EL (cell line): Measurements from ENCODE around the gene EFHD2.
A peak's percentile ranks its signal among the peaks of the same experiment; 100 is the strongest.
"Not testable (repeated sequence)": the region's sequence is repeated elsewhere in the genome, so short reads cannot be mapped to it uniquely, and the experiment has no call there.

ENCODE experiments used
- DNase-seq: peaks from one replicate; pipeline ENCODE4 v3.0.0-alpha.2; 2016

Gene EFHD2

DNA sequence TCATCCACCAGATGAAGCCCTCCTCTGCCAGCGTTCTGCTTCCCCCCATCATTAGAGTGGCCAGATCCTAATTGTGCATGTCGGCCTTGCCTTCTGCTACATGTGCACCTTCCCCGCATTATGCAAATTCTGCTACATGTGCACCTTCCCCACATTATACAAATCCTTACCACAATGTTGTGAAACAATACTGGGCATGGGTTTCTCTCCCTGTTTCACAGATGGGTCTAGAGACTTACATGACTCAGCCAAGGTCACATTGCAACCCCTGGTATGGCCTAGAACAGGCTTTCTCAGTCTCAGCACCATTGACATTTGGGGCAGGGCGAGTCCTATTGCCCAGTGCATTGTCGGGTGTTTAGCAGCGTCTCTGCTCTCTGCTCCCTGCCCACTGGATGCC, 45.8 kb downstream of the EFHD2 start:
- peak; percentile 33 for DNase-seq

DNA sequence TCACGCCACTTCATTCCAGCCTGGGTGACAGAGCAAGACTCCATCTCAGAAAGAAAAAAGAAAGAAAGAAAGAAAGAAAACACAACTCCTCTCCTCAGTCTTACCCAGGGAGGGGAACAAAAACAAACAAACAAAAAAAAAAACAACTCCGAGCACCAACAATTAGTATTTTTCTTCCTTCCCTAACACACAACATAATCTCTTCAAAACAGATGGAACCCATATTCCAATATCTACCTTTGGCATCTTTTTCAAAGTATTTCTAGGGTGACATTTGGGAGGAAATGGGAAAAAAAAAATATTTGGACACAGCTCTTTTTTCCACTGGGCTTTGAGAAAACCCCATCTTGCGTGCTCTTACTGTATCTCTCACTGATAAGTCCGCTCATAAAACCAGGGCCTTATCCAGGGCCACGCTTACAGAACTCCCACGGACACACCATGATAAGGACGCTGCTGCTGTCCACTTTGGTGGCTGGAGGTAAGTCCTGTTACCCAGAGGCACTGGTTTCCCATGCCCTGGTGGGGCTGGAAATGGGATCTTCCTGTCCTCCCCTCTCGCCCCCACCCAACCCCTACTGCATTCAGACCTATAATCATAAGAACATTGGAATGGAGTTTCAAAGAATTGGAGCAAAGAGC, 46.7 kb downstream of the EFHD2 start, which contains the start of gene CELA2A:
Gene CELA2A (plus strand): TSS at position 420 of the 642 bp plus-strand sequence. CDS start 22 bp downstream, at position 442.
- no peak for DNase-seq

DNA sequence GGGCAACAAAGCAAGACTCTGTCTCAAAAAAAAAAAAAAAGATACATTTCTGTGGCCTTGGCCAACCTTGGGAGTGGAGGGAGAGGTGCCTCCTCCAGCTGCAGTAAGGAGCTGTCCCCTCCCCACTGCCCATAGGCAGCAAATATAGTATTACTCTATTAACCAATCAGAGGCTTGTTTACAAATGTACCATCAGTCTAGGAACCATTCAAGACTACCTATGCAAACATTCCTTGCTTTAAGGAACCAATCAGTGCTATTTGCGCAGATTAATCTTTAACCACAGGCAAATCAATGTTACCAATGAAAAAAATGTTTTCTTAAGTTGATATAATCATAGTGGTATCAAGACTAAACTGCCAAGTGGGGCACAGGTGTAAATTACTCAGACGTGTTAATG, 47.9 kb downstream of the EFHD2 start:
- DNase-seq, result no peak

DNA sequence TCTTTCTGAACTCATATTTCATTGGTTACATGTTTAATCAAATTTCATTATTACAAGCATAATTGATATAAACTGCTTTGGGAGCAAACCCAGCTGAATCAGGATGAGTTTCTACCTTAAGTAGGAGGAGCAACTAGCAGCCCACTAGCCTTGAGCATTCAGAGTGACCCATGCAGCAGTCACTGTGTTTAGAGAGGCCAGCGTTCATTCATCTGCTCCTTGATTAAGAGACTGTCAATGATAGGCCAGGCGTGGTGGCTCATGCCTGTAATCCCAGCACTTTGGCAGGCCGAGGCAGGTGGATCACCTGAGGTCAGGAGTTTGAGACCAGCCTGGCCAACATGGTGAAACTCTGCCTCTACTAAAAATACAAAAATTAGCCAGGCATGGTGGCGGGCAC, 48.7 kb downstream of the EFHD2 start:
- not testable (repeated sequence) for DNase-seq

DNA sequence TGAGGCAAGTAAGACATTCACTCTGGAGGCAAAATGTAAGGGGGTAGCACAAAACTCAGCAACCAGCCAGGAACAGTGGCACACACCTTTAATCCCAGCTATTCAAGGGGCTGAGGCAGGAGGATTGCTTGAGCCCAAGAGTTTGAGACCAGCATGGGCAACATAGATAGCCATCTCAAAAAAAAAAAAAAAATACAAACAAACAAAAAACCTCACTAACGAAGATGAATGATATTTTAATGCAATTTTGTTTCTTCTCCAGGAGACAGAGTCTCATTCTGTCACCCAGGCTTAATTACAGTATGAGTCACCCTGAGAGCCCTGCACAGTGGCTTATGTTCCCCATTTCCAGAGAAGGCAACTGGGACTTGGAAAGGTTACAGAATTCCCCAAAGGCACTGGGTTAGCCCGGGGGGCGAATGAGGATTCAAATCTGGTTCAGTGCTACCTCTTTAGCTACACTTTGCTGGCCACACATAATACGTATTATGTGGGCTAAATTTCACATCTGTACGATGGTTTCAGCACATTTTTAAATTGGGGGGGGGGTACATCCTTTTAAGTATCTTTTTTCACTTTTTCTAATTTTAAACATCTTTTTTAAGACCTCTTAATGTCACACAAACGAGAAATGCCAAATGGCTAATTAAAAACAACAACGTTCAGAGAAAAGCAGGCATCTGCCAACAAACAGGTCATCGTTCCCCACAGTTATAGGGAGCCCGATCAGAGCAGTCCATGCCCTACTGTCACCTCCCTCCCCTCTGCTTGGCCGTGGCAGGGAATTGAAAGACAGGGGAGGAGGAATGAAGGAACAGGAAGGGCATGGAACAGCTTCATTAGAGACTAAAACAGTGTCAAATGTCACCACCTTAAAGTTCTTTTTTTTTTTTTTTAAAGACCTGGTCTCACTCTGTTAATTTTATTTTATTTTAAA, 50.4 kb downstream of the EFHD2 start:
- DNase-seq, result peak; percentile 66

DNA sequence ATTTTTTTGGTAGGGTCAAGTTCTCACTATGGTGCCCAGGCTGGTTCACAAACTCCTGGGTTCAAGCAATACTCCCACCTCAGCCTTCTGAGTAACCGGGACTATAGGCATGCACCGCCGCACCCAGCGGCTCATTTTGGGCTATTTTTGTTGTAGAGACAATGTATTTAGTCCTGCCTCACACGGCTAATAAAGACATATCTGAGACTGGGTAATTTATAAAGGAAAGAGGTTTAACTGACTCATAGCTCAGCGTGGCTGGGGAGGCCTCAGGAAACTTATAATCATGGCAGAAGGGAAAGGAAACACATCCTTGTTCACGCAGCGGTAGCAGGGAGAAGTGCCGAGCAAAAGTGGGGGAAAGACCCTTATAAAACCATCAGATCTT, 51.0 kb downstream of the EFHD2 start:
- no peak for DNase-seq

DNA sequence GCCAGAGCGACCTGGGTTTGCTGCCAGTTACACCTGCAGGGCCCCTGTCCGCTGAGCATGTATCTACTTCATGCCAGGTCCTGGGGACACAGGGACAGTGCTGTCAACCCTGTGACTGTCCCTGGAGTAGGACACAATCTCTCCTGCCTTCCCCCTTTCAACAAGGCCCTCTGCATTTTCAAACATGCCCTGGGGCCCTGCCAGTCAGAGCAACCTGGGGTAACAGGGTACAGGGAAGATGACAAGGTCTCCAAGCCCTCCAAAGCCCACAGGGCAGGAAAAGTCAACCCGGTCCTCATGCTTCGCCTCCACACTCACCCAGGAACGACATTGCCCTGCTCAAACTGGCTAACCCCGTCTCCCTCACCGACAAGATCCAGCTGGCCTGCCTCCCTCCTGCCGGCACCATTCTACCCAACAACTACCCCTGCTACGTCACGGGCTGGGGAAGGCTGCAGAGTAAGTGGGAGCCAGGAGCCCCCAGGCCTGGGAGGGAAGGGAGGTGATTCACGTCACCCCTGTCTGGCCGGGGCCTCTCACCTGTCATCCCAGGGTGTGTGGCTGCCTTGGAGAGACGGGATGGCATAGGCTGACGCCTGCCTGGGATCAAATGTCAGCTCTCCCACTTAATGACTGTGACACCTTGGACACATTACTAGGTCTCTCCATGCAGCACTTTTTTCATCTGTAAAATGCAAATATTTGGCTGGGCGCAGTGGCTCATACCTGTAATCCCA, 53.5 kb downstream of the EFHD2 start:
- DNase-seq, result not testable (repeated sequence)

DNA sequence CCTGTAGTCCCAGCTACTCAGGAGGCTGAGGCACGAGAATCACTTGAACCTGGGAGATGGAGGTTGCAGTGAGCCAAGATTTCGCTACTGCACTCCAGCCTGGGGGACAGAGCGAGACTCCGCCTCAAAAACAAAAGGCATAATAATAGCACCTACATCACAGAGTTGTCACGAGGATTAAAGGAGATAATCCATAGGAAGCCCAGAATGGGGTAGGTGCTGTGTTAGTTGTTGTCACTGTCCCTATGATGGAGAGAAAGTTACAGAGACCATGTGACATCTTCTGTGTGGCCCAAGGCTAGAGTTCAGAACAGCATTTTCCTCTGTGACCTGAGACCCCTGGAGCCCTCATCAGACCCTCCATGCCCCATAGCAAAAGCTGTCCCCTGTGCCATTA, 54.2 kb downstream of the EFHD2 start:
- not testable (repeated sequence) for DNase-seq

DNA sequence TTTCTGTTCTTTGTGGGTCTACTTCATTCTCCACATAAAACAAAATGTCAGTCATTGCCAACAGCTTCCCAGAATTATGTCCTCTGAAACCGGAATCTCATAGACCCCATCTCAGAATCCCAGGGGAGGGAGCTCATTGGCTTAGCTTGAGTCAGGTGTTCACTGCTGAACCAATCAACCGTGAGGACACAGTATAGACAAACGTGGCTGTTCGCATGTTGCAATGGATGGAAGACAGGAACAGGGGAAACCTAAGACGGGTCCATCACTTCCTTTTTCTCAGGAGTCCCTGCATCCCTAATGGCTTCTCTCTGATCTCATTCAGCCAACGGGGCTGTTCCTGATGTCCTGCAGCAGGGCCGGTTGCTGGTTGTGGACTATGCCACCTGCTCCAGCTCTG, 56.0 kb downstream of the EFHD2 start:
- DNase-seq, result no peak

DNA sequence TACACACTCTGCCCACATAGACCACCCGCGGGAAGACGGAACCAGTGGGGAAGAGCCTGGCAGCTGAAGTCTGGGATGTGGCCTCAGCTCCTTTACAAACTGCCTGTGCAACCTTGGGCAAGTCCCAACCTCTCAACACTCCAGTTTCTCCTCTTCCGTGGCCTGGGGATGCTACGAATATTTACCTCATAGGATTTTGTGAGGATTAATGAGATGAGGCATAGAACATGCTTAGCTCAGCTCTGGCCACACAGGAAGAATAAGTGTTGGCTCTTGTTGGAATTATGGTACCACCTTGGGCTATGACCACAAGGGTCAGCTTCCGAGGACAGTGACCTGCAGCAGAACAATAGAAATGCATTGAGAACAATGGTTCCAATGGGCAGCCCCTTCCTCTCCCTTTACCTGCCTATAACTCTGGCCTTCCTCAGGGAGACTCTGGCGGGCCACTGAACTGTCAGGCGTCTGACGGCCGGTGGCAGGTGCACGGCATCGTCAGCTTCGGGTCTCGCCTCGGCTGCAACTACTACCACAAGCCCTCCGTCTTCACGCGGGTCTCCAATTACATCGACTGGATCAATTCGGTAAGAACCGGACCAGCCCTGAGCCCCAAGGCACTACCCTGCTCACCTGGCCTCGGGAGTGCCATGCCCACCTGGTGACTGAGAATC, 57.4 kb downstream of the EFHD2 start:
- not testable (repeated sequence) for DNase-seq

DNA sequence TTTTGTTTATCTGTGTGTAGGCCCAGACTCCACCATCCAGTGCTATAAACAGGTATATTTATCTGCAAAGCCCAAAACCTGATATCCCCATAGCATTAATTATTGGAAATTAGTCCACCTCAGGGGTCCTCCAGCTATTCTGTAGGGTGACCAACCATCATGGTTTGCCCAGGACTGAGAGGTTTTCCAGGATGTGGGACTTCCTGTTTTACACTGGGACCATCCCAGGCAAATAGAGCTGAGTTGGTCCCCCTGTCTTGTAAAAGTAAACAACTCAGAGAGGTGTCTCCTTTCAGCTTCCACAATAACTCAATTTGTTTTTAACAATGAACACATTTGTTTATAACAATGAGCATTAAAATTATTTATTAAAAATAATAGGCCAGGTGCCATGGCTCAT, 58.5 kb downstream of the EFHD2 start:
- DNase-seq, result no peak

DNA sequence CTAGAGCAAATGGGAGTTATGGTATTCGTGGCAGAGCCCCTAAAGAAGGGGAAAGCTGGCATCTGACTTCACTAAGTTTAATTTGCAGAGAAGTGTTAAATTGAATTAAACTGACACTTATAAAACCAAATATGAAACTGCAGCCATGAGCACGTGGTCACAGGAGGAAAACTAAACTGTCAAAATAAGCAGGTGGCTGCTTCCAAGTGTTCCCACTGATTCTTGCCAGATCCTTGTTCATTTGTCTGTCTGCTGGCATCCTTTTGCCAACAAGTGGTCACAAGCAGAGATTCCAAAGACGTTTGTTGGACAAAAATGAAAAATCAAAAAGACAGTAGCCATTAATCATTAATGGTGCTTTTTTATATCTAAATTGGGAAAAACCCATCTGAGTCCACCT, 59.7 kb downstream of the EFHD2 start:
- no peak for DNase-seq

DNA sequence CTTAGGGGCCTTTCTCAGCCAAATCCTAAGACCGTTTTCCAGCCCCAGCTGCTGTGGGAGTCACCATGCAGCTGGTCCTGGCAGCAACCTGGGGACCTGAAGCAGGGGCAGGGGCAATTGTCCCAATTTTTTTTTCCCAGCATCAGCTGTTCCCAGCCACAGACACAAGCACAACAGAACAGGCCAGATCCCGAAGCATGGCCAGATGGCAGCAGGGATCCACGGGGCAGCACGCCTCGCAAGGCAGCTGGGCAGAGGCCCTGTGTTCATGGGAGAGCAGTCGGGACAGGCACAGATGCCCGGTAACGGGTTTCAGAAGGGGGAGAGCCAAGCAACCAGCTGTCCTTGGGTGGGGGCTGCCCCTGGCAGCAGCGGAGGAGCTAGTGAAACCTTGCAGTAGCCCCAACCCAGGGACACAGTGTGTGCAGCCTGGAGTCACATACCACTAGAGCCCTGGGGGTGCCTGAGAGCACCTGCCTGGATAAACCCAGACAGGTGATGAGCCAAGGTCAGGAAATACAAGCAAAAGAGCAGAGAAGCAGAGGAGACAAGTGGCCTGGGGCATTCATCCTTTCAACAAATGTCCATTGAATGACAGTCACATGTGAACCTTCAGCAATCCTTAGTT, 60.2 kb downstream of the EFHD2 start:
- DNase-seq, result not testable (repeated sequence)

DNA sequence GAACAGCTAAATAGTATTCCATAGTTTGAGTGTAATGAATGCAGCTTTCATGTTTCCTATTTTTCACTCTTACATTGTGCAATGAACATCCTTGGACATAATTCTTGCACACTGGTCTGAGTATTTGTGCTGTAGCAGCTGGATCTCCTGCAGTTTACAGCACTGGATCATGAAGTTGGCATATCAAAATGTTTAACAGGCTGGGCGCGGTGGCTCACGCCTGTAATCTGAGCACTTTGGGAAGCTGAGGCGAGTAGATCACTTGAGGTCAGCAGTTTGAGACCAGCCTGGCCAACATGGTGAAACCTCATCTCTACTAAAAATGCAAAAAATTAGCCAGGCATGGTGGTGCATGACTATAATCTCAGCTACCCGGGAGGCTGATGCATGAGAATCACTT, 61.4 kb downstream of the EFHD2 start:
- DNase-seq, result not testable (repeated sequence)

DNA sequence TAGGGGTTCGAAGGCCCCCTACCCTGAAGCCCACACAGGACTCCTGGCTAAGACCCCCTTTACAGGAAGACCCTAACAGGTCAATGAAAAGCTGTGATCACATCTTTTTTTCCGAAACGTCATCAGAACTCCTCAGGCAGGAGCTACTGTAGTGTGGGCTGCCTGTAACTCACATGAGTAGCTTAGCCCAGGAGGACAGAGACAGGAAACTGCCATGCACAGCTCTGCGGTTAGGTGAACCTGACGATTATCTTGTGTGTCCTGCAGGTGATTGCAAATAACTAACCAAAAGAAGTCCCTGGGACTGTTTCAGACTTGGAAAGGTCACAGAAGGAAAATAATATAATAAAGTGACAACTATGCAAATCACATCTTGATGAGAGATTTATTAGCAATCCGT, 62.0 kb downstream of the EFHD2 start:
- not testable (repeated sequence) for DNase-seq

DNA sequence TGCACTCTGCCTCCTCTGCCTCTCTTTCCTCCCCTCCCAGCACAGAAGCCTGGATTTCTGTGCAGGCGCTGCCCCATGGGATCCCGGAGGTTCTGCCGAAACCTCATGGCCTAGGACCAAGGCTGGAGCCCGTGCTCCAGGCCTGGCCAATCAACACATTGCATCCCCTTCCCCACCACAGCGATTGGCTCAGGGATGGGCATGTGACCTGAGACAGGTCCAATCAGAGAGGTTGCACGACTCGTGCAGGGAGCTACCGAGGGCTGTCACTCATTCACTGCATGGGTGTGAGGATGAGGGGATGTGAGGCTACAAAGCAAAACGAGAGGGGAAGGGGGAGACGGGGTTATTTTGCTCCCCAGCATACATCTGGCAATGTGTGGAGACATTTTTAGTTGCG, 62.9 kb downstream of the EFHD2 start:
- no peak for DNase-seq

DNA sequence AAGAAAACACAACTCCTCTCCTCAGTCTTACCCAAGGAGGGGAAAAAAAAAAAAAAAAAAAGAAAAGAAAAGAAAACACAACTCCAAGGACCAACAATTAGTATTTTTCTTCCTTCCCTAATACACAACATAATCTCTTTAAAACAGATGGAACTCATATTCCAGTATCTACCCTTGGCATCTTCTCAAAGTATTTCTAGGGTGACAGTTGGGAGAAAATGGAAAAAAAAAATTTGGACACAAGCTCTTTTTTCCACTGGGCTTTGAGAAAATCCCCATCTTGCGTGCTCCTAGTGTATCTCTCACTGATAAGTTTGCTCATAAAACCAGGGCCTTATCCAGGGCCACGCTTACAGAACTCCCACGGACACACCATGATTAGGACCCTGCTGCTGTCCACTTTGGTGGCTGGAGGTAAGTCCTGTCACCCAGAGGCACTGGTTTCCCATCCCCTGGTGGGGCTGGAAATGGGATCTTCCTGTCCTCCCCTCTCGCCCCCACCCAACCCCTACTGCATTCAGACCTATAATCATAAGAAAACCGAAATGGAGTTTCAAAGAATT, 66.1 kb downstream of the EFHD2 start, which contains the start of gene CELA2B:
Gene CELA2B (plus strand): TSS at position 353 of the 563 bp plus-strand sequence. CDS start 22 bp downstream, at position 375.
- no peak for DNase-seq

DNA sequence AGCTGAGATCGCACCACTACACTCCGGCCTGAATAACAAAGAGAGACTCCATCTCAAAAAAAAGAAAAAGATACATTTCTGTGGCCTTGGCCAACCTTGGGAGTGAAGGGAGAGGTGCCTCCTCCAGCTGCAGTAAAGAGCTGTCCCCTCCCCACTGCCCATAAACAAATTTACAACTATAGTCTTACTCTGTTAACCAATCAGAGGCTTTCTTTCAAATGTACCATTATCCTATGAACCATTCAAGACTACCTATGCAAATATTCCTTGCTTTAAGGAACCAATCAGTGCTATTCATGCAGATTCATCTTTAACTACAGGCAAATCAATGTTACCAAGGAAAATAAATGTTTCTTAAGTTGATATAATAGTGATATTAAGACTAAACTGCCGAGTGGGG, 67.2 kb downstream of the EFHD2 start:
- no peak for DNase-seq

DNA sequence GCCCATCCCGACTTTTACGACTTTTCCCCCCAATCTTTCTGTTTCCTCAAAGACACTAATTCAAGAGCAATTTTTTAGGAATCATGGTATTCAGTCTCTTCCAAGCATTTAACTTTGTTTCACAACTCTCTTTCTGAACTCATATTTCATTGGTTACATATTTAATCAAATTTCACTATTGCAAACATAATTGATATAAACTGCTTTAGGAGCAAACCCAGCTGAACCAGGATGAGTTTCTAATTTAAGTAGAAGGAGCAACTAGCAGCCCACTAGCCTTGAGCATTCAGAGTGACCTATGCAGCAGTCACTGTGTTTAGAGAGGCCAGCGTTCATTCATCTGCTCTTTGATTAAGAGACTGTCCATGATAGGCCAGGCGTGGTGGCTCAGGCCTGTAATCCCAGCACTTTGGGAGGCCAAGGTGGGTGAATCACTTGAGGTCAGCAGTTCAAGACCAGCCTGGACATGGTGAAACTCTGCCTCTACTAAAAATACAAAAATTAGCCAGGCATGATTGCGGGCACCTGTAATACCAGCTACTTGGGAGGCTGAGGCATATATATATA, 68.0 kb downstream of the EFHD2 start:
- DNase-seq, result no peak
